Measurements from ENCODE around the gene DIP2C.
"Not testable (repeated sequence)": the region's sequence is repeated elsewhere in the genome, so short reads cannot be mapped to it uniquely, and the experiment has no call there.

Gene DIP2C

GRCh38 chr10:396535-397220 is 292.8 kb downstream of the DIP2C start:
- Mint-ChIP-seq H3K27ac (no peak overlapping the region), H3K27me3 (no peaks in the 10 kb centered on the region)

GRCh38 chr10:396107-396506 is 293.4 kb downstream of the DIP2C start:
- no peaks in the 10 kb centered on the region for H3K36me3 Mint-ChIP-seq
- H3K4me3 Mint-ChIP-seq, result no peak overlapping the region
- peaks cover 4% of the 10 kb centered on the region for H3K4me1 Mint-ChIP-seq (ENCODE audit: low read depth)
- H3K9me3 Mint-ChIP-seq (ENCODE audit: low read depth), result no peaks in the 10 kb centered on the region
- H3K27me3 Mint-ChIP-seq, result no peaks in the 10 kb centered on the region
- no peak overlapping the region for H3K27ac Mint-ChIP-seq

More at GRCh38 chr10:396535-397220, 292.8 kb downstream of the DIP2C start:
- H3K36me3 Mint-ChIP-seq, result no peaks in the 10 kb centered on the region
- no peak overlapping the region for H3K4me3 Mint-ChIP-seq
- peaks cover 4% of the 10 kb centered on the region for H3K4me1 Mint-ChIP-seq (ENCODE audit: low read depth)
- no peaks in the 10 kb centered on the region for H3K9me3 Mint-ChIP-seq (ENCODE audit: low read depth)

- no peaks in the 10 kb centered on the region for H3K36me3 Mint-ChIP-seq
Observed at GRCh38 chr10:395665-396064, 293.8 kb downstream of the DIP2C start.

GRCh38 chr10:394439-395101 is 294.9 kb downstream of the DIP2C start:
- not testable (repeated sequence) for H3K36me3 Mint-ChIP-seq; H3K4me1 Mint-ChIP-seq (ENCODE audit: low read depth); H3K27ac Mint-ChIP-seq; H3K27me3 Mint-ChIP-seq; H3K4me3 Mint-ChIP-seq; H3K9me3 Mint-ChIP-seq (ENCODE audit: low read depth)

More at GRCh38 chr10:395665-396064, 293.8 kb downstream of the DIP2C start:
- peaks cover 4% of the 10 kb centered on the region for H3K4me1 Mint-ChIP-seq (ENCODE audit: low read depth)
- no peaks in the 10 kb centered on the region for H3K9me3 Mint-ChIP-seq (ENCODE audit: low read depth)
- H3K27me3 Mint-ChIP-seq, result no peaks in the 10 kb centered on the region
- no peak overlapping the region for H3K4me3 Mint-ChIP-seq
- no peak overlapping the region for H3K27ac Mint-ChIP-seq

GRCh38 chr10:393787-394438 is 295.6 kb downstream of the DIP2C start:
- Mint-ChIP-seq H3K27ac (no peak overlapping the region), H3K36me3 (no peaks in the 10 kb centered on the region), H3K9me3 (ENCODE audit: low read depth) (no peaks in the 10 kb centered on the region), H3K4me3 (no peak overlapping the region), H3K27me3 (no peaks in the 10 kb centered on the region), H3K4me1 (ENCODE audit: low read depth) (peaks cover 4% of the 10 kb centered on the region)

GRCh38 chr10:393106-393745 is 296.2 kb downstream of the DIP2C start:
- Mint-ChIP-seq H3K27me3 (no peaks in the 10 kb centered on the region), H3K9me3 (ENCODE audit: low read depth) (no peaks in the 10 kb centered on the region), H3K4me3 (no peak overlapping the region), H3K4me1 (ENCODE audit: low read depth) (peaks cover 4% of the 10 kb centered on the region), H3K36me3 (no peaks in the 10 kb centered on the region), H3K27ac (no peak overlapping the region)

GRCh38 chr10:392705-393037 is 296.8 kb downstream of the DIP2C start:
- Mint-ChIP-seq H3K9me3 (ENCODE audit: low read depth) (no peaks in the 10 kb centered on the region), H3K4me3 (no peak overlapping the region), H3K4me1 (ENCODE audit: low read depth) (peaks cover 4% of the 10 kb centered on the region), H3K36me3 (no peaks in the 10 kb centered on the region), H3K27me3 (no peaks in the 10 kb centered on the region), H3K27ac (no peak overlapping the region)

- Mint-ChIP-seq H3K4me1 (ENCODE audit: low read depth) (peaks cover 4% of the 10 kb centered on the region), H3K9me3 (ENCODE audit: low read depth) (no peaks in the 10 kb centered on the region), H3K36me3 (no peaks in the 10 kb centered on the region), H3K4me3 (no peak overlapping the region), H3K27me3 (no peaks in the 10 kb centered on the region), H3K27ac (no peak overlapping the region)
Observed at GRCh38 chr10:391847-392704, 297.4 kb downstream of the DIP2C start.

- no peak overlapping the region for H3K4me3 Mint-ChIP-seq
- H3K27ac Mint-ChIP-seq, result no peak overlapping the region
- H3K27me3 Mint-ChIP-seq, result no peaks in the 10 kb centered on the region
- peaks cover 4% of the 10 kb centered on the region for H3K4me1 Mint-ChIP-seq (ENCODE audit: low read depth)
- no peaks in the 10 kb centered on the region for H3K36me3 Mint-ChIP-seq
- no peaks in the 10 kb centered on the region for H3K9me3 Mint-ChIP-seq (ENCODE audit: low read depth)
Observed at GRCh38 chr10:391305-391704, 298.2 kb downstream of the DIP2C start.

GRCh38 chr10:390449-391100 is 298.9 kb downstream of the DIP2C start:
- H3K27ac Mint-ChIP-seq, result no peak overlapping the region
- peaks cover 2% of the 10 kb centered on the region for H3K4me1 Mint-ChIP-seq (ENCODE audit: low read depth)
- H3K36me3 Mint-ChIP-seq, result no peaks in the 10 kb centered on the region
- no peaks in the 10 kb centered on the region for H3K27me3 Mint-ChIP-seq
- H3K4me3 Mint-ChIP-seq, result no peak overlapping the region
- H3K9me3 Mint-ChIP-seq (ENCODE audit: low read depth), result no peaks in the 10 kb centered on the region

- Mint-ChIP-seq H3K36me3 (no peaks in the 10 kb centered on the region), H3K27ac (no peak overlapping the region), H3K4me3 (no peak overlapping the region), H3K9me3 (ENCODE audit: low read depth) (no peaks in the 10 kb centered on the region), H3K4me1 (ENCODE audit: low read depth) (peaks cover 2% of the 10 kb centered on the region), H3K27me3 (no peaks in the 10 kb centered on the region)
Observed at GRCh38 chr10:389836-390448, 299.5 kb downstream of the DIP2C start.

GRCh38 chr10:389261-389790 is 300.1 kb downstream of the DIP2C start:
- peaks cover 2% of the 10 kb centered on the region for H3K4me1 Mint-ChIP-seq (ENCODE audit: low read depth)
- H3K27me3 Mint-ChIP-seq, result no peaks in the 10 kb centered on the region
- no peaks in the 10 kb centered on the region for H3K9me3 Mint-ChIP-seq (ENCODE audit: low read depth)
- H3K27ac Mint-ChIP-seq, result no peak overlapping the region
- H3K36me3 Mint-ChIP-seq, result no peaks in the 10 kb centered on the region
- no peak overlapping the region for H3K4me3 Mint-ChIP-seq

- H3K4me3 Mint-ChIP-seq, result no peak overlapping the region
- no peaks in the 10 kb centered on the region for H3K4me1 Mint-ChIP-seq (ENCODE audit: low read depth)
- H3K27ac Mint-ChIP-seq, result no peak overlapping the region
Observed at GRCh38 chr10:388661-389045, 300.8 kb downstream of the DIP2C start.

More at GRCh38 chr10:388661-389045, 300.8 kb downstream of the DIP2C start:
- peaks cover 2% of the 10 kb centered on the region for H3K36me3 Mint-ChIP-seq
- no peaks in the 10 kb centered on the region for H3K27me3 Mint-ChIP-seq
- no peaks in the 10 kb centered on the region for H3K9me3 Mint-ChIP-seq (ENCODE audit: low read depth)
